ENCODE measurements around the gene CEP57. TPM values are rescaled to one million over a fixed set of nuclear protein-coding genes. Genes with fewer than 3 reads are reported as not detected.

CEP57 gene
- total and polyA plus RNA-seq, 2 of the 13 experiments (the other 11 are each of a cell fraction or from before 2014, with no cell fraction given), result 34.3 to 59.4 TPM

- TF ChIP-seq ZNF839 (CRISPR knock-in tag; IDR thresholded peaks at IDR 0.05; ENCODE audit: borderline replicate concordance) (no peak), ZNF232 (CRISPR knock-in tag; IDR thresholded peaks at IDR 0.05; ENCODE audit: borderline replicate concordance) (0 out of 2 replicates have a peak, but pooled peaks have one; percentile 46), ZNF672 (CRISPR knock-in tag; IDR thresholded peaks at IDR 0.05) (0 out of 2 replicates have a peak, but pooled peaks have one; percentile 73), ZNF747 (CRISPR knock-in tag; IDR thresholded peaks at IDR 0.05; ENCODE audit: borderline replicate concordance) (no peak; the same call in 1 of the 2 replicates), ZNF296 (CRISPR knock-in tag; conservative IDR thresholded peaks at IDR 0.05) (no peak), ZNF138 (CRISPR knock-in tag; IDR thresholded peaks at IDR 0.05; ENCODE audit: low read depth) (no peak), MYC (CRISPR knock-in tag; IDR thresholded peaks at IDR 0.05; ENCODE audit: borderline replicate concordance) (peak; percentile 89; the same call in 1 of the 2 replicates), ONECUT2 (CRISPR knock-in tag; IDR thresholded peaks at IDR 0.05) (no peak), TBX2 (CRISPR knock-in tag; IDR thresholded peaks at IDR 0.05; ENCODE audit: borderline replicate concordance) (peak; percentile 64), ZIK1 (CRISPR knock-in tag; IDR thresholded peaks at IDR 0.05; ENCODE audit: borderline replicate concordance, low read depth) (peak; percentile 71; the same call in 1 of the 2 replicates), ZNF558 (CRISPR knock-in tag; IDR thresholded peaks at IDR 0.05; ENCODE audit: borderline replicate concordance) (no peak), ZSCAN9 (CRISPR knock-in tag; IDR thresholded peaks at IDR 0.05; ENCODE audit: borderline replicate concordance) (0 out of 2 replicates have a peak, but pooled peaks have one; percentile 11), ZFP1 (CRISPR knock-in tag; IDR thresholded peaks at IDR 0.05) (no peak), ZFY (CRISPR knock-in tag; IDR thresholded peaks at IDR 0.05) (peak; percentile 84), SCMH1 (CRISPR knock-in tag; IDR thresholded peaks at IDR 0.05; ENCODE audit: borderline replicate concordance) (no peak), ZNF501 (CRISPR knock-in tag; IDR thresholded peaks at IDR 0.05) (peak; percentile 91), ZNF251 (CRISPR knock-in tag; IDR thresholded peaks at IDR 0.05) (no peak), ZFYVE20 (CRISPR knock-in tag; IDR thresholded peaks at IDR 0.05; ENCODE audit: borderline replicate concordance, low read depth) (0 out of 2 replicates have a peak, but pooled peaks have one; percentile 60), ZNF572 (CRISPR knock-in tag; IDR thresholded peaks at IDR 0.05) (no peak), ZNF773 (CRISPR knock-in tag; IDR thresholded peaks at IDR 0.05; ENCODE audit: borderline replicate concordance) (no peak), EZH2 (conservative IDR thresholded peaks at IDR 0.05; ENCODE audit: low read depth, low read length) (no peak), ZNF264 (CRISPR knock-in tag; IDR thresholded peaks at IDR 0.05) (no peak; the same call in 1 of the 2 replicates), SRSF4 (IDR thresholded peaks at IDR 0.05; ENCODE audit: low read depth, low read length, poor library complexity, severe bottlenecking) (no peak), MIXL1 (CRISPR knock-in tag; IDR thresholded peaks at IDR 0.05) (peak; percentile 86), ZNF432 (CRISPR knock-in tag; IDR thresholded peaks at IDR 0.05; ENCODE audit: borderline replicate concordance) (no peak), ZNF549 (CRISPR knock-in tag; IDR thresholded peaks at IDR 0.05) (no peak), MZF1 (CRISPR knock-in tag; IDR thresholded peaks at IDR 0.05; ENCODE audit: borderline replicate concordance) (no peak), IKZF4 (CRISPR knock-in tag; IDR thresholded peaks at IDR 0.05; ENCODE audit: borderline replicate concordance, low read depth, not compliant biosample characterization) (peak; percentile 69)
- TF ChIP-seq, protein P1, sequence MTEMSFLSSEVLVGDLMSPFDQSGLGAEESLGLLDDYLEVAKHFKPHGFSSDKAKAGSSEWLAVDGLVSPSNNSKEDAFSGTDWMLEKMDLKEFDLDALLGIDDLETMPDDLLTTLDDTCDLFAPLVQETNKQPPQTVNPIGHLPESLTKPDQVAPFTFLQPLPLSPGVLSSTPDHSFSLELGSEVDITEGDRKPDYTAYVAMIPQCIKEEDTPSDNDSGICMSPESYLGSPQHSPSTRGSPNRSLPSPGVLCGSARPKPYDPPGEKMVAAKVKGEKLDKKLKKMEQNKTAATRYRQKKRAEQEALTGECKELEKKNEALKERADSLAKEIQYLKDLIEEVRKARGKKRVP (CRISPR knock-in tag; IDR thresholded peaks at IDR 0.05), result peak in 1 of 2 experiments; percentile 66; a peak in 2 of 4 replicates
- TF ChIP-seq, protein P2, sequence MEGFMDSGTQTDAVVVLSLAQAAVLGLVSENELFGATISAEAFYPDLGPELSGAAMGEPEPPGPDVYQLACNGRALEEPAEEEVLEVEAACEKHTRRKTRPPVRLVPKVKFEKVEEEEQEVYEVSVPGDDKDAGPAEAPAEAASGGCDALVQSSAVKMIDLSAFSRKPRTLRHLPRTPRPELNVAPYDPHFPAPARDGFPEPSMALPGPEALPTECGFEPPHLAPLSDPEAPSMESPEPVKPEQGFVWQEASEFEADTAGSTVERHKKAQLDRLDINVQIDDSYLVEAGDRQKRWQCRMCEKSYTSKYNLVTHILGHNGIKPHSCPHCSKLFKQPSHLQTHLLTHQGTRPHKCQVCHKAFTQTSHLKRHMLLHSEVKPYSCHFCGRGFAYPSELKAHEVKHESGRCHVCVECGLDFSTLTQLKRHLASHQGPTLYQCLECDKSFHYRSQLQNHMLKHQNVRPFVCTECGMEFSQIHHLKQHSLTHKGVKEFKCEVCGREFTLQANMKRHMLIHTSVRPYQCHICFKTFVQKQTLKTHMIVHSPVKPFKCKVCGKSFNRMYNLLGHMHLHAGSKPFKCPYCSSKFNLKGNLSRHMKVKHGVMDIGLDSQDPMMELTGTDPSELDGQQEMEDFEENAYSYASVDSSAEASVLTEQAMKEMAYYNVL (CRISPR knock-in tag; IDR thresholded peaks at IDR 0.05; ENCODE audit: borderline replicate concordance), result peak; percentile 63
Measured at GRCh38 chr11:95789506-95790122, 684 bp upstream of the CEP57 start, which contains the start of gene FAM76B (continued).
